K562 (cell line): ENCODE measurements around the gene PDZK1IP1. TPM values are rescaled to one million over a fixed set of nuclear protein-coding genes. Genes with fewer than 3 reads are reported as not detected.
A peak's percentile ranks its signal among the peaks of the same experiment; 100 is the strongest.

ENCODE experiments used
- CBFA2T2 ChIP-seq: fragments of 450-650 bp; conservative IDR thresholded peaks from 2 replicates; pipeline ENCODE4 v1.6.1; 2017; ENCODE audit warnings: mild to moderate bottlenecking
- CBX3 ChIP-seq, 2 experiments: IDR thresholded peaks; 1 replicate in 1 of 2; 2 replicates in 1 of 2; pipeline ENCODE4 v1.6.1; 2012; ENCODE audit warnings: inconsistent platforms in 2 of 2, low read length in 2 of 2, borderline replicate concordance in 1 of 2, control low read depth in 1 of 2
- CC2D1A ChIP-seq: fragments of 450-650 bp; IDR thresholded peaks from 2 replicates; pipeline ENCODE4 v1.6.1; 2017; ENCODE audit warnings: mild to moderate bottlenecking
- ETV6 ChIP-seq, 3 experiments: fragments of 150-350 bp in 1 of 3; sonication (generic) in 1 of 3; formaldehyde crosslinking in 1 of 3; IDR thresholded peaks; 2 replicates each; pipeline versions ENCODE4 v1.6.1 to v1.8.0; 2014 to 2022; ENCODE audit warnings: borderline replicate concordance in 2 of 3, low read depth in 2 of 3, antibody characterized with exemption in 1 of 3, low read length in 1 of 3, mild to moderate bottlenecking in 1 of 3, missing genetic modification reagents in 1 of 3
- POLR2B ChIP-seq: fragments of 450-650 bp; IDR thresholded peaks from 2 replicates; pipeline ENCODE4 v1.6.1; 2018; ENCODE audit warnings: low read depth; ENCODE audit not compliant: partially characterized antibody
- PYGO2 ChIP-seq: fragments of 450-650 bp; IDR thresholded peaks from 2 replicates; pipeline ENCODE4 v1.6.1; 2016; ENCODE audit warnings: mild to moderate bottlenecking, missing genetic modification characterization, moderate library complexity, missing compliant biosample characterization
- SRSF1 ChIP-seq: fragments of 200-400 bp; formaldehyde crosslinking; IDR thresholded peaks from 2 replicates; pipeline ENCODE4 v1.6.1; 2017; ENCODE audit warnings: mild to moderate bottlenecking, low read depth, low read length, moderate library complexity
- TBL1XR1 ChIP-seq, 2 experiments: IDR thresholded peaks; 2 replicates each; pipeline ENCODE4 v1.6.1; 2012; ENCODE audit warnings: improper control_type of control experiment in 2 of 2, low read length in 2 of 2, mild to moderate bottlenecking in 1 of 2
- ZEB2 ChIP-seq: fragments of 450-650 bp; IDR thresholded peaks from 2 replicates; pipeline ENCODE4 v1.6.1; 2016
- ZNF165 ChIP-seq: fragments of 250-450 bp; sonication (Bioruptor Pico); IDR thresholded peaks from 2 replicates; pipeline ENCODE4 v1.4.0; 2020; ENCODE audit warnings: borderline replicate concordance
- ZNF785 ChIP-seq: fragments of 250-450 bp; sonication (Bioruptor Pico); IDR thresholded peaks from 2 replicates; pipeline ENCODE4 v1.4.0; 2020; ENCODE audit warnings: mild to moderate bottlenecking
- ZZZ3 ChIP-seq: fragments of 450-650 bp; IDR thresholded peaks from 2 replicates; pipeline ENCODE4 v1.6.1; 2016; ENCODE audit warnings: antibody characterized with exemption, mild to moderate bottlenecking, moderate library complexity
- polyA plus RNA-seq, 8 experiments: library from polyadenylated mRNA; depleted of rRNA in 4 of 8; stranded (reverse) in 5 of 8; unstranded in 3 of 8; fragments of >200 nt; fragmentation: Nextera tagmentation in 2 of 8; fragmentation: Illumina TruSeq in 1 of 8; extraction: Ambion mirVana in 2 of 8; extraction: Trizol in 1 of 8; gene quantifications; 2 replicates each; pipeline versions ENCODE4 v1.2.1 to v1.2.3, GENCODE V29; 2011 to 2014; ENCODE audit warnings: inconsistent platforms in 1 of 8, missing spikeins in 1 of 8
- total RNA-seq, 7 experiments: library from RNA; depleted of rRNA in 6 of 7; stranded (reverse); fragments of >200 nt in 6 of 7; fragmentation: Illumina TruSeq in 2 of 7; extraction: Trizol in 2 of 7; gene quantifications; 2 replicates each; pipeline versions ENCODE4 v1.2.1 to v1.2.3, GENCODE V29; 2011 to 2021; ENCODE audit warnings: low replicate concordance in 1 of 7
- TF ChIP-seq, protein P1 (sequence below): fragments of 250-450 bp; sonication (Bioruptor Pico); IDR thresholded peaks from 2 replicates; pipeline ENCODE4 v1.4.0; 2020; ENCODE audit warnings: mild to moderate bottlenecking
- TF ChIP-seq, protein P2 (sequence below), 2 experiments: fragments of 200-800 bp in 1 of 2; sonication (Bioruptor generic) in 1 of 2; sonication (generic) in 1 of 2; formaldehyde crosslinking in 1 of 2; IDR thresholded peaks in 1 of 2; conservative IDR thresholded peaks in 1 of 2; 2 replicates each; pipeline versions ENCODE4 v1.5.0 to v1.6.1; 2016 to 2020; ENCODE audit warnings: missing compliant biosample characterization in 1 of 2, missing genetic modification characterization in 1 of 2, missing genetic modification reagents in 1 of 2
- TF ChIP-seq, protein P3 (sequence below): sonication (generic); formaldehyde crosslinking; IDR thresholded peaks from 2 replicates; pipeline ENCODE4 v1.8.1; 2022; ENCODE audit warnings: missing genetic modification reagents
- TF ChIP-seq, protein P4 (sequence below): fragments of 450-650 bp; formaldehyde crosslinking; IDR thresholded peaks from 2 replicates; pipeline ENCODE4 v1.4.0; 2020; ENCODE audit warnings: mild to moderate bottlenecking, mixed read lengths
- TF ChIP-seq, protein P5 (sequence below): fragments of 450-650 bp; formaldehyde crosslinking; IDR thresholded peaks from 2 replicates; pipeline ENCODE4 v1.4.0; 2022; ENCODE audit warnings: missing genetic modification characterization

Gene PDZK1IP1
- total and polyA plus RNA-seq, 9 of the 15 experiments (the other 6 are each of a cell fraction or from before 2014, with no cell fraction given), result 0.17 to 0.68 (median 0.53) TPM; not detected in 2

DNA sequence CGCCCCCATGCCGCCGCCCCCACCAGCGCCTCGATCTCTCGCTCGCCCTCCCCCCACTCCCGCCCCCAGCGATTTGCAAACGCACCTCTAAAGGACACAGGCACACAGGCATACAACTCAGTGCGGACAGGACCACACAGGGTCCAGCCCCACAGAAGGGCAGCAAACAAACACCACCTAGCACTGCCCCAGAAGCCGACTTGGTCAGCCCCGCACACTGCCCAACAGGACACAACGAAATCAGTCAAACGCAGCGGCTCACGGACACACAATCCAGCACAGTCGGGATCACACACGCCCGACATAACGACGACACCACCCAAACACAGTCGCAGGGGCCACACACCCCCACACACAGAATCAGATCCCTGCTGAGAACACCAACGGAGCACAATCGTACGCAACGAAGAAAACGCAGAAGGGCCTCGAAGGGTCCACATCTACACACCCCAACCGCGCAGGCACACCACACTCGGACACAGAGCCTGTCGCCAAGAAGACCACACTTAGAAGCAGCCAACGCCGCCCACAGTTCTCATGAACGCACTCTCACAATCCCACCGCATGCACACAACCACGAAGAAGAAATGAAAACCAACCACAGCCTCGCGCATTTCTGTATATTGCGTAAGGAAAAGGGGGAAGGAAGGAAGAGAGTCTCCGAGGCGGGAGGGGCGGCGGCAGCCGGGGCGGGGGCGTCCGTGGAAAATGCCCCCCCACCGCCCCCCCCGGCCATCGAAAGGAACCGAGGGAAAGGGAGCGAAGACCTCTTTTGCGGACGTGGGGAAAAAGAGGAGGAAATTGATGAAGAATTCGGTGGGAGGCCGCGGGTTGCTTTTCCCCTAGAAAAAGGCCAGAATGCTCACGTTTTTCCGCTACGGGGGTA is 41.7 kb upstream of the PDZK1IP1 start (continued):
- TF ChIP-seq ETV6 (IDR thresholded peaks at IDR 0.05; ENCODE audit: borderline replicate concordance in 1 of 2, low read depth in 2 of 2, low read length in 1 of 2) (no peak; a peak in 1 of 4 replicates), ETV6 (CRISPR knock-in tag; IDR thresholded peaks at IDR 0.05; ENCODE audit: borderline replicate concordance) (0 out of 2 replicates have a peak, but pooled peaks have one; percentile 13), ZEB2 (0 out of 2 replicates have a peak, but pooled peaks have one; percentile 38), ZNF785 (CRISPR knock-in tag) (no peak), ZNF165 (0 out of 2 replicates have a peak, but pooled peaks have one; percentile 3), CC2D1A (peak; percentile 76; the same call in 1 of the 2 replicates), ZZZ3 (no peak), CBX3 (IDR thresholded peaks at IDR 0.05; ENCODE audit: borderline replicate concordance in 1 of 2, low read length in 2 of 2) (peak in 1 of 2 experiments; percentile 64; a peak in 2 of 3 replicates), PYGO2 (no peak), SRSF1 (no peak), POLR2B (peak; percentile 96), CBFA2T2 (peak; percentile 1; the same call in 1 of the 2 replicates), TBL1XR1 (IDR thresholded peaks at IDR 0.05; ENCODE audit: low read length in 2 of 2) (peak in 1 of 2 experiments; percentile 23; a peak in 1 of 4 replicates)
- TF ChIP-seq, protein P1, sequence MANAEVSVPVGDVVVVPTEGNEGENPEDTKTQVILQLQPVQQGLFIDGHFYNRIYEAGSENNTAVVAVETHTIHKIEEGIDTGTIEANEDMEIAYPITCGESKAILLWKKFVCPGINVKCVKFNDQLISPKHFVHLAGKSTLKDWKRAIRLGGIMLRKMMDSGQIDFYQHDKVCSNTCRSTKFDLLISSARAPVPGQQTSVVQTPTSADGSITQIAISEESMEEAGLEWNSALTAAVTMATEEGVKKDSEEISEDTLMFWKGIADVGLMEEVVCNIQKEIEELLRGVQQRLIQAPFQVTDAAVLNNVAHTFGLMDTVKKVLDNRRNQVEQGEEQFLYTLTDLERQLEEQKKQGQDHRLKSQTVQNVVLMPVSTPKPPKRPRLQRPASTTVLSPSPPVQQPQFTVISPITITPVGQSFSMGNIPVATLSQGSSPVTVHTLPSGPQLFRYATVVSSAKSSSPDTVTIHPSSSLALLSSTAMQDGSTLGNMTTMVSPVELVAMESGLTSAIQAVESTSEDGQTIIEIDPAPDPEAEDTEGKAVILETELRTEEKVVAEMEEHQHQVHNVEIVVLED (CRISPR knock-in tag), result no peak
- TF ChIP-seq, protein P2, sequence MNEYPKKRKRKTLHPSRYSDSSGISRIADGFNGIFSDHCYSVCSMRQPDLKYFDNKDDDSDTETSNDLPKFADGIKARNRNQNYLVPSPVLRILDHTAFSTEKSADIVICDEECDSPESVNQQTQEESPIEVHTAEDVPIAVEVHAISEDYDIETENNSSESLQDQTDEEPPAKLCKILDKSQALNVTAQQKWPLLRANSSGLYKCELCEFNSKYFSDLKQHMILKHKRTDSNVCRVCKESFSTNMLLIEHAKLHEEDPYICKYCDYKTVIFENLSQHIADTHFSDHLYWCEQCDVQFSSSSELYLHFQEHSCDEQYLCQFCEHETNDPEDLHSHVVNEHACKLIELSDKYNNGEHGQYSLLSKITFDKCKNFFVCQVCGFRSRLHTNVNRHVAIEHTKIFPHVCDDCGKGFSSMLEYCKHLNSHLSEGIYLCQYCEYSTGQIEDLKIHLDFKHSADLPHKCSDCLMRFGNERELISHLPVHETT (CRISPR knock-in tag; conservative IDR thresholded peaks at IDR 0.05 in 1 of 2, IDR thresholded peaks at IDR 0.05 in 1 of 2), result no peak
- TF ChIP-seq, protein P3, sequence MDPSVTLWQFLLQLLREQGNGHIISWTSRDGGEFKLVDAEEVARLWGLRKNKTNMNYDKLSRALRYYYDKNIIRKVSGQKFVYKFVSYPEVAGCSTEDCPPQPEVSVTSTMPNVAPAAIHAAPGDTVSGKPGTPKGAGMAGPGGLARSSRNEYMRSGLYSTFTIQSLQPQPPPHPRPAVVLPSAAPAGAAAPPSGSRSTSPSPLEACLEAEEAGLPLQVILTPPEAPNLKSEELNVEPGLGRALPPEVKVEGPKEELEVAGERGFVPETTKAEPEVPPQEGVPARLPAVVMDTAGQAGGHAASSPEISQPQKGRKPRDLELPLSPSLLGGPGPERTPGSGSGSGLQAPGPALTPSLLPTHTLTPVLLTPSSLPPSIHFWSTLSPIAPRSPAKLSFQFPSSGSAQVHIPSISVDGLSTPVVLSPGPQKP (CRISPR knock-in tag), result no peak
- TF ChIP-seq, protein P4, sequence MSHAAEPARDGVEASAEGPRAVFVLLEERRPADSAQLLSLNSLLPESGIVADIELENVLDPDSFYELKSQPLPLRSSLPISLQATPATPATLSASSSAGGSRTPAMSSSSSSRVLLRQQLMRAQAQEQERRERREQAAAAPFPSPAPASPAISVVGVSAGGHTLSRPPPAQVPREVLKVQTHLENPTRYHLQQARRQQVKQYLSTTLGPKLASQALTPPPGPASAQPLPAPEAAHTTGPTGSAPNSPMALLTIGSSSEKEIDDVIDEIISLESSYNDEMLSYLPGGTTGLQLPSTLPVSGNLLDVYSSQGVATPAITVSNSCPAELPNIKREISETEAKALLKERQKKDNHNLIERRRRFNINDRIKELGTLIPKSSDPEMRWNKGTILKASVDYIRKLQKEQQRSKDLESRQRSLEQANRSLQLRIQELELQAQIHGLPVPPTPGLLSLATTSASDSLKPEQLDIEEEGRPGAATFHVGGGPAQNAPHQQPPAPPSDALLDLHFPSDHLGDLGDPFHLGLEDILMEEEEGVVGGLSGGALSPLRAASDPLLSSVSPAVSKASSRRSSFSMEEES (CRISPR knock-in tag), result no peak
- TF ChIP-seq, protein P5, sequence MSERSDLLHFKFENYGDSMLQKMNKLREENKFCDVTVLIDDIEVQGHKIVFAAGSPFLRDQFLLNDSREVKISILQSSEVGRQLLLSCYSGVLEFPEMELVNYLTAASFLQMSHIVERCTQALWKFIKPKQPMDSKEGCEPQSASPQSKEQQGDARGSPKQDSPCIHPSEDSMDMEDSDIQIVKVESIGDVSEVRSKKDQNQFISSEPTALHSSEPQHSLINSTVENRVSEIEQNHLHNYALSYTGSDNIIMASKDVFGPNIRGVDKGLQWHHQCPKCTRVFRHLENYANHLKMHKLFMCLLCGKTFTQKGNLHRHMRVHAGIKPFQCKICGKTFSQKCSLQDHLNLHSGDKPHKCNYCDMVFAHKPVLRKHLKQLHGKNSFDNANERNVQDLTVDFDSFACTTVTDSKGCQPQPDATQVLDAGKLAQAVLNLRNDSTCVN (CRISPR knock-in tag), result peak; percentile 93; the same call in 1 of the 2 replicates
